HFFc6 (cell line): ENCODE measurements around the gene WWC1. TPM values are rescaled to one million over a fixed set of nuclear protein-coding genes. Genes with fewer than 3 reads are reported as not detected.

Experiments
- DNase-seq: peaks from one replicate; pipeline ENCODE4 v3.0.0-alpha.2; 2018
- H3K27ac Mint-ChIP-seq: 2 replicates; pipeline ENCODE4 v1.8.0; 2020; ENCODE audit warnings: mild to moderate bottlenecking, mixed read lengths
- H3K27me3 Mint-ChIP-seq: 2 replicates; pipeline ENCODE4 v1.8.0; 2021; ENCODE audit warnings: mild to moderate bottlenecking, moderate library complexity, mixed read lengths; ENCODE audit not compliant: insufficient read depth
- H3K36me3 Mint-ChIP-seq: 2 replicates; pipeline ENCODE4 v1.8.0; 2021; ENCODE audit warnings: low read depth, mixed read lengths
- H3K4me1 Mint-ChIP-seq: 2 replicates; pipeline ENCODE4 v1.8.0; 2020; ENCODE audit warnings: low read depth, mixed read lengths
- H3K4me3 Mint-ChIP-seq: 2 replicates; pipeline ENCODE4 v1.8.0; 2020; ENCODE audit warnings: mild to moderate bottlenecking, moderate library complexity, mixed read lengths
- H3K9me3 Mint-ChIP-seq: 2 replicates; pipeline ENCODE4 v1.8.0; 2020; ENCODE audit warnings: mild to moderate bottlenecking, mixed read lengths
- CTCF ChIP-seq: fragments of 200-600 bp; sonication (generic); IDR thresholded peaks from 2 replicates; pipeline ENCODE4 v1.5.0; 2021; ENCODE audit warnings: antibody characterized with exemption, mild to moderate bottlenecking
- total RNA-seq, 6 experiments: library from RNA; stranded (reverse); fragmentation: NEBNext Ultra II Directional; extraction: Animal tissue kit (Norgen Biotek cat#: 25700); gene quantifications; 2 replicates in 1 of 6; 3 replicates in 5 of 6; pipeline ENCODE4 v1.2.3, GENCODE V29; 2021

The WWC1 gene
- total RNA-seq, 6 experiments from 2014 or later = 3.3 to 8.4 (median 7.2) TPM

DNA sequence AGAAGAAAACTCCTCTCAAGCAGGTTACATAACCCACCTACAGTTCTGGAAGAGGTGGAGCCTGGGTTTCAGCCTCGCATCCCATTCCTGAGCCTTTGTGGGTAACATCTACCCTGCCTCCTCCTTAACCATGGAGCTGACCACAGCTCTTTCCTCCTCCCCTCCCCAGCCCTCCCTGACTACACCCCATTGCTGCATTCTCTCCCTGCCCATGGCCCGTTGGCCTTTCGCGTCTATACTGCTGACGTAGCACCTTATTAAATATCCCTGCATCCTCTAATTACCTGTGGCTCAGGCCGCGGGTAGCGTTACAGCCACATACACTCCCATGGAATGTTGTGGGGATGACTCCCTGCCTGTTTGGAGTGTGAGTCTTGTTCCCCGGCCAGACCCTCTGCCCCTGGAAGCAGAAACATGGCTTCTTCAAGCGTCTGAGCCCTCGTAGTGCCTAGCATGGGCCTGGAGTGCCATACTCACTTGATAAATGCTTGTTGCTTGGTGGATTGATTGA, 72.8 kb downstream of the WWC1 start:
- Mint-ChIP-seq H3K4me1 (peaks cover 45% of the 10 kb centered on the region), H3K27me3 (peaks cover under 1% of the 10 kb centered on the region), H3K27ac (peak overlapping the region; percentile 89), H3K4me3 (peak overlapping the region; percentile 69; the same call in 1 of the 2 replicates), H3K36me3 (peaks cover 6% of the 10 kb centered on the region; the same call in 1 of the 2 replicates), H3K9me3 (no peaks in the 10 kb centered on the region)
- TF ChIP-seq CTCF = no peak
- peak; percentile 75 for DNase-seq

- peaks cover 45% of the 10 kb centered on the region for H3K4me1 Mint-ChIP-seq
- H3K9me3 Mint-ChIP-seq = no peaks in the 10 kb centered on the region
- peaks cover 6% of the 10 kb centered on the region; the same call in 1 of the 2 replicates for H3K36me3 Mint-ChIP-seq
- H3K27ac Mint-ChIP-seq = peak overlapping the region; percentile 89
- peak overlapping the region; percentile 69 for H3K4me3 Mint-ChIP-seq
- TF ChIP-seq CTCF = no peak
- peaks cover 2% of the 10 kb centered on the region for H3K27me3 Mint-ChIP-seq
- DNase-seq = no peak
These were observed 73.5 kb downstream of the WWC1 start for GRCh38 chr5:168364750-168365550.

GRCh38 chr5:168365581-168366081, 74.2 kb downstream of the WWC1 start:
- Mint-ChIP-seq H3K4me1 (peaks cover 45% of the 10 kb centered on the region), H3K27me3 (peaks cover 2% of the 10 kb centered on the region), H3K36me3 (peaks cover 6% of the 10 kb centered on the region; the same call in 1 of the 2 replicates), H3K4me3 (peak overlapping the region; percentile 69), H3K9me3 (no peaks in the 10 kb centered on the region), H3K27ac (peak overlapping the region; percentile 89)
- peak; percentile 6 for DNase-seq
- TF ChIP-seq CTCF = 0 out of 2 replicates have a peak, but pooled peaks have one; percentile 13

DNA sequence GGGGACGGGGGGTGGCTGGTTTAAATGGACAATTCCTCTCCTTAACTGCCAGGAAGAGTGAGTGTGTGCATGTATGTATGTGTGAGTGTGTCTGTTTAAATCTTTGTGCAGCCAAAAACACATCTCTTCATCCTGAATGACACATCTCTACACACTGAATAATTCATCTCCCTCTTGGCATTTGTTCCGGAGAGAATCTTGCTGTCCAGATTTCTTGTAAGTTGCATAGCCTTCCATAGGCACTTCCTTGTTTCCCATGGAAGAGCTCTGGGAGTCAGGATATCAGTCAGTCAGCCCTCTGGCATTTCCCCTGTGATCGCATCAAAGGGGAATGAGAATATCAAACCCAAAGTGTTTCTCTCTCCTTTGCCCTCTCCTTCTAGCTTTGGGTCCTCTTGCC, 74.7 kb downstream of the WWC1 start:
- H3K4me1 Mint-ChIP-seq = peaks cover 45% of the 10 kb centered on the region
- H3K27ac Mint-ChIP-seq = peak overlapping the region; percentile 89
- no peaks in the 10 kb centered on the region for H3K9me3 Mint-ChIP-seq
- peak overlapping the region; percentile 69; the same call in 1 of the 2 replicates for H3K4me3 Mint-ChIP-seq
- peaks cover 4% of the 10 kb centered on the region for H3K27me3 Mint-ChIP-seq
- DNase-seq = peak; percentile 89
- TF ChIP-seq CTCF = no peak
- peaks cover 6% of the 10 kb centered on the region; the same call in 1 of the 2 replicates for H3K36me3 Mint-ChIP-seq

GRCh38 chr5:168368854-168369253, 77.4 kb downstream of the WWC1 start:
- Mint-ChIP-seq H3K36me3 (no peaks in the 10 kb centered on the region), H3K4me3 (no peak overlapping the region), H3K27ac (no peak overlapping the region), H3K9me3 (no peaks in the 10 kb centered on the region), H3K27me3 (peaks cover 4% of the 10 kb centered on the region), H3K4me1 (peaks cover 30% of the 10 kb centered on the region)
- no peak for TF ChIP-seq CTCF
- DNase-seq = no peak
